Activated CD8-positive, alpha-beta memory T cell treated with anti-CD3 and anti-CD28 coated beads for 24 hours (primary cell): Measurements from ENCODE around the gene DMRT1.
"Not testable (repeated sequence)": the region's sequence is repeated elsewhere in the genome, so short reads cannot be mapped to it uniquely, and the experiment has no call there.

Experiments used
- DNase-seq: peaks from one replicate; pipeline ENCODE4 v3.0.0-alpha.2; 2020

DMRT1 gene

DNA sequence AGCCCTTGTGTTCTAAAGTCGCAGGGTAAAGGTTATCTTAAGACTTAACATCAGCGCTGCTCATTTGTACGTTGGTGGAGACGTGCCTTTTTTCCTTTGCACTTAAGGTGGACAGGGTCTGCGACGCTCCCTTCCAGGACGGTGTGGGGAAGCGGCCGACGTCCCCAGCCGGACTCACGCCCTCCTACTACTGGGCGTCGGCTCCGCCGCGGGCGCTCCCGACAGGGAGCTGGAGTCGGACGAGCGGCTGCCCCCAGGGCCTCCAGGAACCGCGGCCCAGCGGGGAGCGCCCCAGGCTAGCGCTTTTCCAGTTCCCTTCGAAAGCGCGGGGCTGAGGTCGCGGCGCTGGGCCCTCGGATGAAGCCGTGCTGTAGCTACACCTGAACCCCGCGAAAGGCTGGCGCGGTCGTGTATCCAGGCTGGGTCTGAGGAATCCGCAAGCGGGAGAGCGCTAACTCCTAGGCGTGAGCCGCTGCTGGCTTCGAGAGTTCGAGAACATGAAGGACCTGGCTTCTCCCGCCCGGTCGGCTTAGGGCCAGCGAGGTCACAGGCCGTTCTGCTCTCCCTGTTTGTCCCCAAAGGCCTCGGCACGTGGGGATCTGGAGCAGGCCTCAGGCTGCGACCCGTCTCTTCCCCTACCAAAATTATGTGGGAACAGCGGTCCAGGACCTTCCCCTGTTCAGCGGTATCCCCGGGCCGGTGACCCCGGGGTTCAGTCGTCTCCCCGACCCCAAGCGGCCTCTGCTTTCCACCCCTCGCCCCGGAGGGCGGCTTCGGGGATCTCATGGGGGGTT, 131.2 kb downstream of the DMRT1 start:
- no peak for DNase-seq

DNA sequence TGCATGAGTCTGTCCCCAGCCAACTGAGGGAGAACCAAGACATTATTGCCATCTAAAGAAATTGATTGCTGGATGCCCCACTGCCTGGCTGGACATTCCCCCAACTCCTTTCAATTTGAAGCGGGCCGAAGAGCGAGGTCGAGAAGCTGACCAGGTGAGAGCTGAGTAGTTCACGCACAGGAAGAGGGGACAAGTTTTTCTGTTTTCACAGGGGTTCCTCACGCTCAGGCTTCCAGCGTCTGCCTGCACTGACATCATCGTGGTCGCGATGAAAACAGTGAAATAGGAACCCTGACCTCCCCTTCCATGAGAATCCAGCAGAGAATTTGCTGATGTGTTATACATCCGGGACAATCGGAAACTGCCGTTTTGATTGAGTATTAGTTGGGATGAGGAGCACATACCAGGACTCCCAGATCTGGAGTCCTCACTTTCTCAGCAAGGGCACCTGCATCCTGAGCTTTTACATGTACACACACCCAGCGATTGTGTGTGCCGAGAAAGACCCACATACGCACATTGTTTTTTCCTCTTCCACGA, 131.9 kb downstream of the DMRT1 start:
- DNase-seq, result no peak

DNA sequence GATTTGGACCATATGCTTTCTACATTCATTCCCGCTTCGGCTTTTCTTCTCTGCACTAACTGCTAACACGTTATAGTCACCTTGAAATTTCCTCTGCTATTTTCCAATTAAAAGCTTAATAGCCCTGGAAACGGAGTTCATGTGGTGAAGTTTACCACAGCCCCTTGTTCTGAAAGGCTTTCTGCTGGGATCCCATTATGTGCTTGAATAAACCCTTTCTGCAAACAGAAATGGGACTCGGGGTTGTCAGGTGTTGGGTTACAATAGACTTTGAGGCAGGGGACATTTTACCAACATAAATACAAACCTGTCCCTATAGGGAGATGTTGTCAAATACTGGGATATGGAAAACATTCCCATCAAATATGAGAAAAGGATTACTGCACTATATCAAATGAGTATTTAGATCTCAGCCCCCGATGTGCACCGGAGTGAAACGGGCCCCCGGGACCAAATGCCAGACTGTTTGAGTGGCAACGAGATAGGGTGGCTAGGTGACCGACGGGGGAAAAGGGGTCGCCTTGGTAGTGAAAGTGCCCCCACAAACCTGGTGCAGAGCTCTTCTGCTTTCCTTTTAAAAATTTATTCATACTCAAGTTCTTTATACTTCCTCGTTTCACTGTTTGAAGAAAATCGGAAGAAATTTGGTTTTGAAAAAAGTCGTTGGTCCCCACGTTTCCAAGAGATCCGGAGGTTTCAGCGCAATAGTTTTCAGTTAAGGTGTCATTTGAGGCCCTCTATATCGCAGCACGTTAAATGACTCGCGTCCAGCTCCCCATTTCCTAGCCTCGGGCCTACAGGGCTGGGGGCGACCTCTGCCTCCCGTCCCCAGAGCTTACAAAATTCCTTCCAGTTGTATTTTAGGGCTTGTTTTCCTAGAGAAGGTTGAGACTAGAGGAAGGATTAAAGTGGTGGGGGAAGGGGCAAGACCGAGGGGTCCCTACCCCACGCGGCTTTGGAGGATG, 132.8 kb downstream of the DMRT1 start:
- DNase-seq, result no peak

DNA sequence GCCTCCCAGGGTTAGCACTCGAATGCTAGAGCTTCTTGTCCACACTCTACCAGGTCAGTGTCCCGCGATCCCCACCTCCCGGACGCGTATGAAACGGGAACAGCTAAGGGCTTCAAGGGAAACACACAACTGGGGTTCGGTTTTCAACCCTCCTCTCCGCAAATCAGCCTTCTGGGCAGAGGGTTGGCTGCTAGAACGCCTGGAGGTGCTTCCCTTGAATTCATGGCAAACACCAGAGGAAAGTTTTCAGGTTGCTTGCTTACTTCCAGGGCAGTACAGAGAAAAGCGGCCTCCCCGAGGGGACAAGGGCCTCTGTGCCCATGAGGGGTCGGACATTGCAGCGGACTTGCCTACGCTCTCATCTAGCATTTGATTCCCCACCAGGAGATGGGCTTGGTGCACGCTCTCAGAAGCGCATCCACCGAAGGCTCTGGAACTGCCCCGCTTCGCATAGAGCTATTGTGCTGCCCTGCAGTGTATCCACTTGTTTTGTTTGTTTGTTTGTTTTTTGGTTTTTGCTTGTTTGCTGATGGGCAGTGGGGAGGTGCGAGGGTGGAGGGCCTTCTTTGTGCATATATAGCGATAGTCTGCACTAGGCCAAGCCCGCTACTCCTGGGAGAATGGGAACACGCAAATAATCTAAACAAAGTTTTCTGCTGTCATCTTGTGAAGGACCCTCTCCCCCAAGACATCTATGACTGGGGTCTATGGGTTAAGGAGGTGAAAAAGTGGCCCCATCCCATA, 133.7 kb downstream of the DMRT1 start:
- DNase-seq, result no peak

DNA sequence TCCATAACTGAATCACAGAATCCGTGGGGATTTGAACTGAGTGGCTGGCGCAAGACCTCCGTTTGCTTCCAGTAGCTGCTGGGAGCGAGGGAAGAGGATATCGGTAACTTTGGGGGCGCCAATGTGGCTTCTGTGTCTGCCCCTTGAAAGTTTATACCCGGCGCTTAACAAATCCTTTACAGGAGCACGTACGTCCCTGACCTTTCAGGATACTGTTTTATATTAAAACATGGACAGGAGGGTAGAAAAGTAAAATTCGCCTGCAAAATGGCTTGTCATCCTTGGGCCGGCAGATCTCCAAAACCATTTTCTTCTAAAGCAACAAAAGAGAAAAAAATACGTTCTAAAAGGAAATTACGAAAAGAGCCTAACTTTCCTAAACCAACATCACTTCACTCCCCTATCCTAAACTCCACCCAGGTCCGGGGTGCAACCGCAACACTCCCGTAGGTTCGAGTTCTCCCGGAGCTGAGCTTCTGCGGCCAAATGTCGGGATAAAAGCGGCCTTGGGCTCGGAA, 134.3 kb downstream of the DMRT1 start:
- no peak for DNase-seq

DNA sequence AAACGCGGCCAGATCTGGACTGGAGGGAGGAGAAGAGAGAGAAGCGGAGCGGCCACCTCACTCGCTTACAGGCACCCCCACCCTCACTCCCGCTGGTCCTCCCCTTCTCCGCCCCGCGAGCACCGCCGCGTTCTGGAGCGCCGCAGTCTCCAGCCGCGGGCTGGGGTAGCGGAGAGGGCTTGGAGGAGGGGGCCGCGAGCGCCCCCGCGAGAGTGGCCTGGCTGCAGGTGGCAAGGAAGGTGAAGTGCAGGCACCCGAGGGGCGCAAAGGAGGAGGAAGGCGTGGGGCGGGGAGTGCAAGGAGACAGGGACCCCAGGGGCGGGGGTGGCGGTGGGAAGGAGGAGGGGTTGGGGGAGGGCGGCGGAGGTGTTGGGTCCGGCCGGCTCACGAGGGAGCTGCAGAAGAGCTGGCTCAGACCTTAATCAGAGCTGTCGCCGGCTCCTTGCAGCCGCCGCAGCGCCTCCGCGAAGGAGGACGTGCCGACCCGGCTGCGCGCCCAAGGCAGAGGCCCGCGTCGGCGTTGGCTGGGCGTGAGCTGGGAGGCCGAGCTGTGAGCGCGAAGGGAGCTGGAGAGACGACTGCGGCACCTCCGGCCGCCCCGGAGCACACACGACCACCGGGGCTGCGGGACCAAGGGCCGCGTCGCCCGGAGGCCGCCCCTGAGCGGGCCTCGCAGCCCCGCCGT, 134.9 kb downstream of the DMRT1 start, which contains the start of gene DMRT3:
DMRT3 (plus strand) TSS at position 398 of the 685 bp plus-strand sequence. CDS start 347 bp downstream, outside the sequence.
- DNase-seq, result no peak

DNA sequence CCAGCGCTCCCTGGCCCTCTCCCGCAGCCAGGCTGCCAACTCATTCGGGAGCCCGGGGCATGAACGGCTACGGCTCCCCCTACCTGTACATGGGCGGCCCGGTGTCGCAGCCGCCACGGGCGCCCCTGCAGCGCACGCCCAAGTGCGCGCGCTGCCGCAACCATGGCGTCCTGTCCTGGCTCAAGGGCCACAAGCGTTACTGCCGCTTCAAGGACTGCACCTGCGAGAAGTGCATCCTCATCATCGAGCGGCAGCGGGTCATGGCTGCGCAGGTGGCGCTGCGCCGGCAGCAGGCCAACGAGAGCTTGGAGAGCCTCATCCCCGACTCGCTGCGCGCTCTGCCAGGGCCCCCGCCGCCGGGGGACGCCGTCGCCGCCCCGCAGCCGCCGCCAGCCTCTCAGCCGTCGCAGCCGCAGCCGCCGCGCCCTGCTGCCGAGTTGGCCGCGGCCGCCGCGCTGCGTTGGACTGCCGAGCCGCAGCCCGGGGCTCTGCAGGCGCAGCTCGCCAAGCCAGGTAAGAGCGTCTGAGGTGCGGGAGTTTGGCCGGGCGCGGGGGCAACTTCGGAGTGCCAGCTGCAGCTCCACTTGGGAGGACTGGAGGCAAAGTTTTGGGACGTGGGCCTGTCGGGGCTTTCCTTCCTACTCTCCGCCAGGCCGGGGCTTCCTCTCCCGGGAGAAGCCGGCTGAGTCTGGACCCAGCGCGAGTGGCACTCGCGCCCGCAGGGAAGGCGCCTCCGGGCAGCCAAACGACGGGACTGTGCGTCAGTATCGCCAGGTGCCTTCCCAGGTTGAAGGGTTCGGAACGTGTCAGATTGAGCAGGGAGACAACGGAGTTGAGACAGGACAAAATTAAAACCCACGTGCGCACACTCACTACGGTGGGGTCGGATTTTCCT, 135.7 kb downstream of the DMRT1 start:
- no peak for DNase-seq

DNA sequence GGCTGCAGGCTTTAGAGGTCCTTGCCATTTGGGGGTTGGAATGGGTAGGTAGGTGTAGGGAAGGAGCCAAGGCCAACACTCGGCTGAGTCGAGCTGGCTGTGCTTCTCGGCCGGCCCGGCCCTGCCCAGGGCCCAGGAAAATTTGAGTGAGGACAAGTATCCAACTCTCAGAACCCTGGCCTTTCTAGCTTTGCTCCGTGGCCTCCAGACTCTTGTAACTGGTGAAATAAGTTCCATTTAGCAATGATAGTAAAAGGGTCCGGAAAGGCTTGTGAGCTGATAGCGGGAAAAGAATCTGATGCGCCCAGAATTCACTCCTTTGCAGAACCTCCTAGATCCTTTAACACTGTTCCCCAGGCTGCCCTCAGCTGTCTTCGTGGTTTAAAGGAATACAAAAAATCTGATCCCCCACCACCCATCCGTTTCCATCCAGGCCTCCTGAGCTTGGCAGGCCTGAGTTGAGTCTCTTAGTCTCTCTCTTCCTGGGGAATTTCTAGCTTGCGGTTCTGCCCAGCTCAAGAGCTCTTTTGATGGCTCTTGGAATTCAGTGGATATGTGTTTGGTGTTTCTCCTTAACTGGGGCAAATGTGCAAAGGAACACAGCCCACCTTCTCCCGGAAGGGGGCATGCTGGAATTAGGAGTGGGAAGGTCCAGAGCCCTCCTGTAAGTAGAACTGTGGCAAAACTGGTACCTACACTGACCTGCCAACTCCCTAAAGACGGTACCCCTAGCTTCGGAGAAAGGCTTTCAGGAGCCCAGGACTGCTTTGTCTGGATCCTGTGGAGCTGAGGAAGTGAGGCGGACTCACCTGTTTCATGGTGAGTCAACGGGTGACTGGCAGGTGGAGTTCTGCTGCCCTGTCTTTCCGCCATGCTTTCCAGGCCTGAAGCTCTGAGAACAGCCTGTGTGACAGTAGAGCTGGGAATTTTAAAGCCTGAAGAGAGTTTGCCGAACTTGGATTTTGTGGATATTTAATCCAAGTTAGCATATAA, 136.6 kb downstream of the DMRT1 start:
- no peak for DNase-seq

DNA sequence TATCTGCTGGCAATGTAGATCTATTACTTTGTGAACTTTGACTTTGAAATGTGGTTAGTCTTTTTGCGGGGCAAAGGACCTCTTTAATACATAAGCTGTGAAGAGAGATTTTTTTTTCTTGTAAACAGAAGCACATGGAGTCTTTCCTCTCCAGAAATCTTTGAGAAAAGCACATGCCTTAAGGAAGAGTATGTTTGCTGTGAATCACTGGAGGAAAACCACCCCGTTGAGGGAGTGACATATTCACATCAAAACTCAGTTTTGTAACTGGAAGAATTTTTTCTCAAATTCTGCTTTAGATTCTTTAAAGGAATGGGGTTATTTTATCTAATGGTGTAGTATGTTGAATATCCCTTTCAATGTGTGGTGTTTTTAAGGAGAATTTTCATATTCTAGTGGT, 138.5 kb downstream of the DMRT1 start:
- DNase-seq, result no peak

DNA sequence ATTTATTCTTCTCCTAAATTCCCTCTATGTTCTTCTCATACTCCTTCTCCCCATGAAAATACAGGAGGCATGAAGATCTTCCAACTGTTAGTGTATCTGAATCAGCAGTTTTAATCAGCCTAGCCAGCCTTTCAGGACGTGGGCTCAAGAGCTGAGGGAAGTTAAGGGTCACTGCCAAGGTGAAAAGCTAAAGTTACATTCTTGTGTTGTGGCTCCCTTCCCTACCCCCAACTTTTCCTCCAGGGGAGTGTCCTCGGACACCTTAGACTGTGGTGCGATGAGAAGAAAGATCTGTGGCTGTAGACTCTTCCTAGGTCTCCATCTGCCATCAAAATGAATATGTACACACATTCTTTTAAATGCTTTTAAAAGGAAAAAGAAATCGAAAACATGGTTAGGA, 139.1 kb downstream of the DMRT1 start:
- DNase-seq, result no peak

DNA sequence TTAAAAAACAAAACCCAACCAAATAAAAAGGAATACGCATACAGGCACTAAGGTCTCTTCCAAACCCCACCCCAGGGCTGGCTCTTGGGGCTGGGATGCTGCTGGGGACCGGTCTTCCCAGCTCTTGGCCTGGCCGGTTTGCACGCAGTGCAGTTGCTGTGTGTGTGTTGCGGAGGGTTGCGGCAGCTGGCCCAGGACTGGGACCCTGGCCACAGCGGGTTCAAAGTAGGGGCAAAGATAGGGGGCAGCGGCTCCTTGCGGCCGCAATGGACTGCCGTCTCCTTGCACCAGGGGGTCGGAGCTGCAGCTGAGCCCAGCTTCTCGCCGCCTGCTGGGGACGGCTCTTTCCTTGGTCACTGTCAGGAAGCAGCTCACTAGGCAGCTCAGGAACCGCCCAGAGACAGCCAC, 140.0 kb downstream of the DMRT1 start:
- no peak for DNase-seq

DNA sequence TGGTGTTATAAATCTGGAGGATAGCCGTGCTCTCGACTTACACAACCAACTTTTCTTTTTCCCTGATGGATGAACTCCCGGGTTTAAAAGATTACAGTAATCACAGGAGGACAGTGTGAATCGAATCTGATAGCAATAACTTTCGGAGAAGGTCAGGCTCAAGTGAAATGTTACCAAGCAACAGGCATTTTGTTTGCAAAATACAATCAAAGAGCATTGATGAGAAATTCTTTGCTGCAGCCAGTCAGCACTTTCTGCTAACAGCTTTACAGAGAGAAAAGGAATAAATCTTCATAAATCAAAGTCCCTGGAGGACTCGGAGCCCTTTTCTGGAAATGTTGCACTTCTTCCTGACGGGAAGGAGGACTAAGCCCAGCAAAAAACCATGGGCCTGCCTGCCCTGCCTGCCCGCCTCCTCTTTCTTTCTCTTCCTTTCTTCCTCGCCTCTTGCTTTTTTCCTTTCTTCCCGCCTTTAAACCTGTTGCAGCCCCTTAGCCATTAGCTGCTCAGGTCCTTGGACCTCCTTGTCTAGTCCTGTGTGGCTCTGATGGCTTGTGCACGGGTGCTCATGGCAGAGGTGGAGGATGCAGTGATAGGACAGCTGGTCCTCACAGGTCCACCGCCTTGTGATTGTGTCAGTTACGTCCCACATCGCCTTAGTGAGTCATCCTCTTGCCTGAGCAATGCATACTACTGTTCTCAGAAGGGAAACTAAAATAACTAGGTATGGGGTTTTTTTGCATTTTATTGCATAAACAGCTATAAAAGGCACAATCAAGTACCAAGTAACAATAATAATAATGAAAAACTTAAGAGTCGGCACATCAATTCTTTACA, 141.1 kb downstream of the DMRT1 start:
- no peak for DNase-seq

DNA sequence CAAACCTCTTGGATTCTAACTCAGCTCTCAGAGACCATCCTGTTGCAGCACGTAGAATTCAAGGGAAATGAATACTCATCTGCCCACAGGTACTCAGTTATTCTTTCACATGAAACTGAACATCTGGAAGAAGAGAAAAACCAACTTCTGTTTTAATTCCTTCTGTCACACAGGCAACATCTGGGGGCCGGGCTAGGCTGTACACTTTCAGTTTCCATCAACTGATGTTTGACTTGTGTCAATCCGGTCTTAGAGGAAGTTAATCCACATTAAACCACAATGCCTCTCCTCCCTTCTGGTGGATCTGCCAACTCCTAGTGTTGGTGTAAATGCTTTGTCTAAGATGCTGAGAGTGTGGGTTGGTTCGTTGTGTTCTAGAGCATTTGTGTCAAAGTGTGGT, 152.5 kb downstream of the DMRT1 start:
- DNase-seq, result no peak

DNA sequence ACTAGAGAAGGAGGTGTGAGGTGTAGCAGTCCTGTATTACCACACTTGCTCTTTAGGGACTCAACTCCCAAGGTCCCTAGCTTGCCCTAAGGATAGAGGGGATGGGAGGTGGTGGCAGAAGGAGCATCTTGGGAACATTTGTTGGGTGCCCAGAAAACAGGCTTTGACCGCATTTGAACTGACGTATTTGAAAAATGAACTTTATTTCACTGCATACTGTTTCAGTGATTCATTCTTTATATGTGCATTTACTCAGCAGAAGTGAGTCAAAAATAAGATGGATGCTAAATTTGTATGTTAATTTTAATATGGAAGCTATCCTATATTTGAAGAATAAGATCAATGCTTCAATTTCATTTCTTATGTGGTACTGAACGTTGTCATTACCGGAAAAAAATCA, 153.7 kb downstream of the DMRT1 start:
- DNase-seq, result no peak

DNA sequence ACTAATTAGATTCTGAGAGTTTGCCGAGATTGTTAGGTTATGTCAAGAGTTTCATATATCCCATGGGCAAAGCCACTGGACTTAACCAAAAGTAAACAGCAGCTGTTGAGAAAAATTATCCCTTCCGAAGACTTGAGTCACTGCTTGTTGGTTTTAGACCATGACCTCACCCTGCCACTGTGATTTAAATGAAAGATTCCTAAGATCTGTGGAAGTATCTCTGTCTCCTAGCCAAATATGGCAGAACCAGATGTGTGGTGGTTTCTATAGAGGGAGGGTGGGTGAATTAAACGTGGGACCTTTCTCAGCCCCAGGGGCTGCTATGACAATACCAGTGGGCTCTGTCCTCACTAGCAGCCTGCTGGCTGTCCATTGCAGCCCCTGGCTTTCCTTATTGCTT, 154.3 kb downstream of the DMRT1 start:
- no peak for DNase-seq

DNA sequence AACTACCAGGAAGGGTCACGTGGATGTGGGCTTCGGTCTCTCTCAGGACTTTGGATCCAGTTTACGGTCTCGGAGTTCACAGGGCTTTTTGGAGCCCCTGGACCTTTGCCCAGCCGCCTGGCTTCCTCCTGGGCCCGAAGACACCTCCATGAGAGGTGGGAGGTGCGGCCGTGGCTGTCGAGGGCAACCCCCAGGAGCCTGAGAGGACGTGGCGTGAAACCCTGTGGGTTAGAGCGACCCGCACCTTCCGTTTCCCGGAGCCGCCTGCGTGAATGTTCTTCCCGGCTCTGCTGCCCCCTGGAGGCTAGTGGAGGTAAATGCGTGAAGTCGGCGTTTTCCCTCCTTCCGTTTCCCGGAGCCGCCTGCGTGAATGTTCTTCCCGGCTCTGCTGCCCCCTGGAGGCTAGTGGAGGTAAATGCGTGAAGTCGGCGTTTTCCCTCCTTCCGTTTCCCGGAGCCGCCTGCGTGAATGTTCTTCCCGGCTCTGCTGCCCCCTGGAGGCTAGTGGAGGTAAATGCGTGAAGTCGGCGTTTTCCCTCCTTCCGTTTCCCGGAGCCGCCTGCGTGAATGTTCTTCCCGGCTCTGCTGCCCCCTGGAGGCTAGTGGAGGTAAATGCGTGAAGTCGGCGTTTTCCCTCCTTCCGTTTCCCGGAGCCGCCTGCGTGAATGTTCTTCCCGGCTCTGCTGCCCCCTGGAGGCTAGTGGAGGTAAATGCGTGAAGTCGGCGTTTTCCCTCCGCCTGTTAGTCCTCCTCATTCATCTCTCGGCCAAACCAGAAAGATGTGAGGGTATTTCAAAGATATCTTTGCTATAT, 157.0 kb downstream of the DMRT1 start:
- DNase-seq, result not testable (repeated sequence)

DNA sequence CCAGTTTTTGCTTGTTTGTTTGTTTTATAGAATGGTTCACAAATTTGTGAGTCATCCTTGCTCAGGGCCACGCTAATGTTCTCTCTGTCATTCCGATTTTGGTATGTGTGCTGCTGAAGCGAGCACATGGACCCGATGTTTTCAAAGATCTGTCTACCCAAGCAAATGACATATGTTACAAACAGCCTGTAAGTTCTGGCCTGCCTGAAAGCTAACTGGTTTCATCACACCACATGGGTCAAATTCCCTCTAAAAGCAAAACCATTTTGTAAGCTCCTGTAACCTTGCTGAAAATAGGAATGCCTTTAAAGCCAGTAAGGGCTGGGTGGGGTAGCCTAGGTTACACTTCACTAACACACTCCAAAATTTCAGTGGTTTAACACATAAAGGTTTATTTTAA, 160.3 kb downstream of the DMRT1 start:
- no peak for DNase-seq

DNA sequence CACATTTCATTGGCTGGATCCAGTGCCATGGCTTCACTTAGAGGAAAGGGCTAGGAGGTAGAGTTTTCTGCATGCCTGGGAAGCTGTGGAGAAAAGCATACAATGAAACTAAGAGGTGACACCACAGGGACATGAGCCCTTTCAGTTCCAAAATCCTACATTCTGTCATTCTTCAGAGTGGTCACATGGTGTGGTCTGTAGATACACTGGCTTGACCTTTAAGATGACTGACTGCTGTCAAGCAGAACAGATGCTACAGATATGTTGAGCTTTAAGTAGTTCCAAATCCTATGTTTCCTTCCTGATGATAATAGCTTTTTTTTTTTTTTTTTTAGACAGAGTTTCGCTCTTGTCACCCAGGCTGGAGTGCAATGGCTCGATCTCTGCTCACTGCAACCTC, 161.2 kb downstream of the DMRT1 start:
- DNase-seq, result no peak
